NCI-H1930 (cell line): ENCODE measurements around the gene NLRC3.
"Not testable (repeated sequence)": the region's sequence is repeated elsewhere in the genome, so short reads cannot be mapped to it uniquely, and the experiment has no call there.

Experiments
- DNase-seq, 2 experiments: peaks; one replicate each; lab custom pipeline; 2025; lab: John Stamatoyannopoulos, UW

Gene NLRC3

GRCh38 chr16:3577302-3577752, at the start of gene NLRC3:
NLRC3 (minus strand) TSS chr16:3577403; CDS start chr16:3565036, 12,367 bp downstream.
- DNase-seq, result no peak

GRCh38 chr16:3625911-3626732, 48.9 kb upstream of the NLRC3 start:
- no peak for DNase-seq

- DNase-seq, result no peak
Measured at GRCh38 chr16:3625331-3625730, 48.1 kb upstream of the NLRC3 start.

GRCh38 chr16:3623642-3624041, 46.4 kb upstream of the NLRC3 start:
- DNase-seq, result no peak

- DNase-seq, result no peak
Measured at GRCh38 chr16:3618769-3619141, 41.6 kb upstream of the NLRC3 start.

GRCh38 chr16:3612510-3613466, 35.6 kb upstream of the NLRC3 start:
- DNase-seq, result no peak

GRCh38 chr16:3611146-3611975, 34.2 kb upstream of the NLRC3 start, which contains the start of gene SLX4:
SLX4 (minus strand) TSS chr16:3611606; CDS start chr16:3608964, 2,642 bp downstream.
- DNase-seq, result peak; percentile 88 to 98

- DNase-seq, result no peak
Measured at GRCh38 chr16:3610698-3611145, 33.5 kb upstream of the NLRC3 start.

GRCh38 chr16:3609895-3610697, 32.9 kb upstream of the NLRC3 start:
- DNase-seq, result no peak

GRCh38 chr16:3608976-3609375, 31.8 kb upstream of the NLRC3 start:
- not testable (repeated sequence) for DNase-seq

- no peak for DNase-seq
Measured at GRCh38 chr16:3608069-3608468, 30.9 kb upstream of the NLRC3 start.

- no peak for DNase-seq
Measured at GRCh38 chr16:3607634-3608033, 30.4 kb upstream of the NLRC3 start.

GRCh38 chr16:3607161-3607560, 30.0 kb upstream of the NLRC3 start:
- no peak for DNase-seq

- DNase-seq, result no peak
Measured at GRCh38 chr16:3606441-3606840, 29.2 kb upstream of the NLRC3 start.

- no peak for DNase-seq
Measured at GRCh38 chr16:3602320-3602653, 25.1 kb upstream of the NLRC3 start.

GRCh38 chr16:3601614-3602319, 24.6 kb upstream of the NLRC3 start:
- no peak for DNase-seq

- DNase-seq, result no peak
Measured at GRCh38 chr16:3599922-3600321, 22.7 kb upstream of the NLRC3 start.

GRCh38 chr16:3599121-3599520, 21.9 kb upstream of the NLRC3 start:
- DNase-seq, result no peak

GRCh38 chr16:3598236-3598635, 21.0 kb upstream of the NLRC3 start:
- no peak for DNase-seq

GRCh38 chr16:3597676-3598075, 20.5 kb upstream of the NLRC3 start:
- no peak for DNase-seq
